ENCODE measurements around the gene F2RL2.

GRCh38 chr5:76638479-76638878 is 15.3 kb upstream of the F2RL2 start:
- no peak for TF ChIP-seq CTCF (IDR thresholded peaks at IDR 0.05; ENCODE audit: low read depth, low read length, poor library complexity, severe bottlenecking)
- TF ChIP-seq EZH2phosphoT487 (IDR thresholded peaks at IDR 0.05; ENCODE audit: borderline replicate concordance, low read length), result no peak
